DMS114 treated with DMSO at 0.1 percent for 48 hours (cell line): ENCODE measurements around the gene ROM1.
"Not testable (repeated sequence)": the region's sequence is repeated elsewhere in the genome, so short reads cannot be mapped to it uniquely, and the experiment has no call there.

Experiments used
- DNase-seq: peaks from one replicate; lab custom pipeline; 2025; ENCODE audit not compliant: unreplicated experiment; lab: John Stamatoyannopoulos, UW

ROM1 gene

GRCh38 chr11:62607714-62608113 lies 5.3 kb upstream of the ROM1 start:
- no peak for DNase-seq

- no peak for DNase-seq
Measured at GRCh38 chr11:62608776-62609175, 4.3 kb upstream of the ROM1 start.

- DNase-seq = no peak
Measured at GRCh38 chr11:62610403-62610802, 2.7 kb upstream of the ROM1 start.

- no peak for DNase-seq
Measured at GRCh38 chr11:62610814-62611704, 2.0 kb upstream of the ROM1 start.

GRCh38 chr11:62611705-62612365 lies 1.2 kb upstream of the ROM1 start:
- DNase-seq = no peak

- no peak for DNase-seq
Measured at GRCh38 chr11:62613291-62613778, 278 bp downstream of the ROM1 start.

- DNase-seq = no peak
Measured at GRCh38 chr11:62614275-62614674, 1.2 kb downstream of the ROM1 start.

GRCh38 chr11:62615521-62615920 lies 2.5 kb downstream of the ROM1 start:
- no peak for DNase-seq

- DNase-seq = not testable (repeated sequence)
Measured at GRCh38 chr11:62616957-62617356, 3.9 kb downstream of the ROM1 start.

GRCh38 chr11:62621027-62621566 lies 8.0 kb downstream of the ROM1 start:
- DNase-seq = no peak

GRCh38 chr11:62621567-62622470 lies 8.8 kb downstream of the ROM1 start, which contains the start of gene B3GAT3:
Gene B3GAT3 (minus strand): TSS chr11:62621986. CDS start chr11:62621947, 39 bp downstream.
- DNase-seq = peak; percentile 97

GRCh38 chr11:62622476-62623089 lies 9.5 kb downstream of the ROM1 start:
- DNase-seq = no peak

- DNase-seq = peak; percentile 26
Measured at GRCh38 chr11:62627713-62628112, 14.7 kb downstream of the ROM1 start.

- DNase-seq = no peak
Measured at GRCh38 chr11:62632492-62632891, 19.4 kb downstream of the ROM1 start.

GRCh38 chr11:62644220-62644619 lies 31.2 kb downstream of the ROM1 start:
- no peak for DNase-seq

GRCh38 chr11:62645671-62645945 lies 32.6 kb downstream of the ROM1 start:
- no peak for DNase-seq

- peak; percentile 97 for DNase-seq
Measured at GRCh38 chr11:62645946-62646824, 33.1 kb downstream of the ROM1 start, which contains the start of gene GANAB. Gene GANAB (minus strand): TSS chr11:62646613. CDS start chr11:62646599, 14 bp downstream.

- no peak for DNase-seq
Measured at GRCh38 chr11:62646825-62647608, 34.0 kb downstream of the ROM1 start.

- DNase-seq = no peak
Measured at GRCh38 chr11:62647609-62648005, 34.5 kb downstream of the ROM1 start.
